Amniotic stem cell (primary cell): ENCODE data around the gene TDP1.
"Not testable (repeated sequence)": the region's sequence is repeated elsewhere in the genome, so short reads cannot be mapped to it uniquely, and the experiment has no call there.

Source experiments
- DNase-seq: peaks from one replicate; lab custom pipeline; 2025; lab: John Stamatoyannopoulos, UW

The TDP1 gene

GRCh38 chr14:90049390-90049789, 93.7 kb downstream of the TDP1 start:
- no peak for DNase-seq

- DNase-seq = no peak
Observed at GRCh38 chr14:90050271-90050670, 94.5 kb downstream of the TDP1 start.

- DNase-seq = no peak
Observed at GRCh38 chr14:90053044-90053443, 97.3 kb downstream of the TDP1 start.

- no peak for DNase-seq
Observed at GRCh38 chr14:90054803-90055202, 99.1 kb downstream of the TDP1 start.

GRCh38 chr14:90056826-90057225, 101.1 kb downstream of the TDP1 start:
- DNase-seq = no peak

GRCh38 chr14:90058876-90059458, 103.2 kb downstream of the TDP1 start:
- no peak for DNase-seq

GRCh38 chr14:90060312-90060964, 104.7 kb downstream of the TDP1 start:
- no peak for DNase-seq

GRCh38 chr14:90060965-90061684, 105.4 kb downstream of the TDP1 start:
- no peak for DNase-seq

GRCh38 chr14:90061685-90062126, 106.0 kb downstream of the TDP1 start, which contains the start of gene KCNK13:
TSS of gene KCNK13 (plus strand) at chr14:90061994. CDS start at chr14:90062206, 212 bp downstream.
- no peak for DNase-seq

GRCh38 chr14:90062127-90062794, 106.5 kb downstream of the TDP1 start:
- no peak for DNase-seq

- DNase-seq = no peak
Observed at GRCh38 chr14:90062822-90063539, 107.3 kb downstream of the TDP1 start.

GRCh38 chr14:90072350-90072749, 116.6 kb downstream of the TDP1 start:
- DNase-seq = no peak

- no peak for DNase-seq
Observed at GRCh38 chr14:90079576-90079975, 123.8 kb downstream of the TDP1 start.

- no peak for DNase-seq
Observed at GRCh38 chr14:90087433-90087832, 131.7 kb downstream of the TDP1 start.

GRCh38 chr14:90088176-90088575, 132.4 kb downstream of the TDP1 start:
- DNase-seq = no peak

- not testable (repeated sequence) for DNase-seq
Observed at GRCh38 chr14:90089486-90089885, 133.8 kb downstream of the TDP1 start.

- no peak for DNase-seq
Observed at GRCh38 chr14:90091393-90091792, 135.7 kb downstream of the TDP1 start.

GRCh38 chr14:90093942-90094595, 138.3 kb downstream of the TDP1 start:
- DNase-seq = no peak
